ENCODE data around the gene CDYL.

The CDYL gene

GRCh38 chr6:4895971-4896370 lies 119.8 kb downstream of the CDYL start:
- DNase-seq (ENCODE audit: low read depth) = no peak
- no peak for TF ChIP-seq CTCF (IDR thresholded peaks at IDR 0.05; ENCODE audit: control insufficient read depth, insufficient read depth, low read depth, low read length, missing control alignments)
- no peak overlapping the region for H3K4me3 ChIP-seq (ENCODE audit: control insufficient read depth, low read depth, low read length)

- no peak for DNase-seq (ENCODE audit: low read depth)
- TF ChIP-seq CTCF (IDR thresholded peaks at IDR 0.05; ENCODE audit: control insufficient read depth, insufficient read depth, low read depth, low read length, missing control alignments) = no peak
- no peak overlapping the region for H3K4me3 ChIP-seq (ENCODE audit: control insufficient read depth, low read depth, low read length)
Observed at GRCh38 chr6:4896401-4896800, 120.2 kb downstream of the CDYL start.

- H3K4me3 ChIP-seq (ENCODE audit: control insufficient read depth, low read depth, low read length) = no peak overlapping the region
- TF ChIP-seq CTCF (IDR thresholded peaks at IDR 0.05; ENCODE audit: control insufficient read depth, insufficient read depth, low read depth, low read length, missing control alignments) = no peak
- DNase-seq (ENCODE audit: low read depth) = no peak
Observed at GRCh38 chr6:4899249-4900034, 123.2 kb downstream of the CDYL start.

GRCh38 chr6:4901386-4902061 lies 125.3 kb downstream of the CDYL start:
- no peak for TF ChIP-seq CTCF (IDR thresholded peaks at IDR 0.05; ENCODE audit: control insufficient read depth, insufficient read depth, low read depth, low read length, missing control alignments)
- no peak overlapping the region for H3K4me3 ChIP-seq (ENCODE audit: control insufficient read depth, low read depth, low read length)
- no peak for DNase-seq (ENCODE audit: low read depth)

- no peak overlapping the region for H3K4me3 ChIP-seq (ENCODE audit: control insufficient read depth, low read depth, low read length)
- DNase-seq (ENCODE audit: low read depth) = no peak
- TF ChIP-seq CTCF (IDR thresholded peaks at IDR 0.05; ENCODE audit: control insufficient read depth, insufficient read depth, low read depth, low read length, missing control alignments) = no peak
Observed at GRCh38 chr6:4902363-4902762, 126.2 kb downstream of the CDYL start.

- TF ChIP-seq CTCF (IDR thresholded peaks at IDR 0.05; ENCODE audit: control insufficient read depth, insufficient read depth, low read depth, low read length, missing control alignments) = no peak
- H3K4me3 ChIP-seq (ENCODE audit: control insufficient read depth, low read depth, low read length) = no peak overlapping the region
- no peak for DNase-seq (ENCODE audit: low read depth)
Observed at GRCh38 chr6:4903121-4903520, 126.9 kb downstream of the CDYL start.
